Inflammatory macrophage treated with lipopolysaccharide for 1 hour (primary cell): ENCODE data around the gene C1orf50.
"Not testable (repeated sequence)": the region's sequence is repeated elsewhere in the genome, so short reads cannot be mapped to it uniquely, and the experiment has no call there.

Source experiments
- DNase-seq, 2 donors: peaks; one replicate each; pipeline ENCODE4 v3.0.0-alpha.2; 2020 to 2022

C1orf50 gene

DNA sequence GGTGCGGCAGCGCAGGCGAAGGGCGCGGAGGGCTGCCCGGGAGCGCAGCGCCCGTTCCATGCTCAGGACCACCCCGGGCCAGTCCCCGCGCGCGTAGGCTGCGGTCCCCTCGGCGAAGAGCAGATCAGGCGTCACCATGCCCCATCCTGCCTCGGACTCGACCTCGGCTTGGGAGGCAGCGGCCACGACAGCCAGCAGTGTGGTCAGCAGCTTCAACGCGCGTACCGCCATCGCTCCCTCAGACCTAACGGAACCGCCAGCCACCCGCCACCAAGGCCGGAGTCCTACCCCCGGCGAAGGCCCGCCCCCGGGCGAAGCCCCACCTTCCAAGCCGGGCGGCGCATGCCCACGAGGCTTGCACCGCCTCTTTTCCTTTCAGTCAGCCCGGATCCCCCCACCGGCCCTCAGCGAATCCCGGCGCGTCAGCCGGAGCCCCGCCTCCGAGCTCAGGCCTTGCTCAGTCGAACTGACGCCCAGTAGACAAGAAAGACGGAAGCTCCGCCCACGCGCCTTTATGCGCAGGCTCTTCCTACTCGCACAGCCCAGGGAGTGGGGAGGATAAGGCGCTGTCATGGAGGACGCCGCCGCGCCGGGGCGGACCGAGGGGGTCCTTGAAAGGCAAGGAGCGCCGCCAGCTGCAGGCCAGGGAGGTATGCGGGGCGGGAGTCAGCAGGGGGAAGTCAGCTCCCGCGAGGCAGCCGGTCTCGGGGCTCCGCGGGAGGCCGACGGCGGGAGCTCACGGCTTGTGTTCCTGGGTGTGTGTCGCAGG, at the start of gene C1orf50, which contains the start of gene P3H1:
Gene C1orf50 (plus strand): TSS at position 509 of the 769 bp plus-strand sequence. CDS start 63 bp downstream, at position 572.
Gene P3H1 (minus strand): TSS at position 288 of the 769 bp plus-strand sequence. CDS start 57 bp downstream, at position 231.
- DNase-seq = peak; percentile 100

DNA sequence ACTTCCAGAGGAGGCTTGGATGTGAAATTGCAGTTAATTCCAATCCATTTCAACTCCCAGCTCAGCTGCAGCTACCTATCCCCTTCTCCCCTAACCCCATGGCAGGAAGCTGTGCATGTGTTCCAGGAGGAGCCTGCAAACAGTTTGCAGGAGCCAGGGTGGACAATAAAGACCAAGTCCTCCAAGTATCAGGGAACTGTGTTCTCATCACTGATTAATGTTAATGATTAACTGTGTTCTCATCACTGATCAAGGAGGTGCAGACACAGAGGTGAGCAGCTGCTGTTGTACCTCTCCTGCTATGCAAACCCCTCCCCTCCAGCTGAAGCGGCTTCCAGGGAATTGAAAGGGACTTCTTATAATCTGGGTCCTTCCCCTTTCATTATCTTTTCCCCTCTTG, 46.2 kb upstream of the C1orf50 start:
- DNase-seq = no peak

DNA sequence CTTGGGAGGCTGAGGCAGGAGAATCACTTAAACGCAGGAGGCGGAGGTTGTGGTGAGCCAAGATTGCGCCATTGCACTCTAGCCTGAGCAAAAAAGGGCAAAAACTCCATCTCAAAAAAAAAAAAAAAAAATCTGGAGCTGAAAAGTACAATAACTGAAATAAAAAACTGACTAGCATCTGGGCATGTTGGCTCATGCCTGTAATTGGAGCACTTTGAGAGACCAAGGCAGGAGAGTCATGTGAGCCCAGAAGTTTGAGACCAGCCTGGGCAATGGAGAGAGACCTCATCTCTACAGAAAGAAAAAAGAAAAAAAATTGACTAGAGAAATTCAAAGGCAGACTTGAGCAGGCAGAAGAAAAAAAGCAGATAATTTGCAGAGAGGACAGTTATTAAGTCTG, 45.1 kb upstream of the C1orf50 start:
- no peak for DNase-seq

DNA sequence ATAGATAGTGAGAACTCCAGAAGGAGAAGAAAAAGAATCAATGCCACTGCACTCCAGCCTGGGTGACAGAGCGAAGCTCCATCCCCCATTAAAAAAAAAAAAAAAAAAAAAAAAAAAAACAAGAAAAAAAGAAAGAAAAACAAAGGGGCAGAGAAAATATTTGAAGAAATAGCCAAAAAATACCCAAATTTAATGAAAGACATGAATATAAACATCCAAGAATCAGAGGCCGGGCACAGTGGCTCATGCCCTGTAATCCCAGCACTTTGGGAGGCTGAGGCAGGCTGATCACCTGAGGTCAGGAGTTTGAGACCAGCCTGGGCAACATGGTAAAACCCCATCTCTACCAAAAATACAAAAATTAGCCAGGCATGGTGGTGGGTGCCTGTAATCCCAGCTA, 44.6 kb upstream of the C1orf50 start:
- not testable (repeated sequence) for DNase-seq

DNA sequence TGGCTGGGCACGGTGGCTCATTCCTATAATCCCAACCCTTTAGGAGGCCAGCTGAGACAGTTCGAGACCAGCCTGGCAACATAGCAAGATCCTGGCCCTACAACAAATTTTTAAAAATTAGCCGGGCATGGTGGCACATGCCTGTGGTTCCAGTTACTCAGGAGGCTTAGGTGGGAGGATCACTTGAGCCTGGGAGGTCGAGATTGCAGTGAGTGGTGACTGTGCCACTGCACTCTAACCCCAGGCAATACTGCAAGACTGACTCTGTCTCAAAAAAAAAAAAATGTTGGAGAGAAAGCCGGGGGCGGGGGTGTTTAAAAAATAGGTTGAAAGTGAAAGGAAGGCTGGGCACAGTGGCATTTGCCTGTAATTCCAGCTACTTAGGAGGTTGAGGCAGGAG, 43.5 kb upstream of the C1orf50 start:
- DNase-seq = peak in 1 of 2 donors; percentile 19

DNA sequence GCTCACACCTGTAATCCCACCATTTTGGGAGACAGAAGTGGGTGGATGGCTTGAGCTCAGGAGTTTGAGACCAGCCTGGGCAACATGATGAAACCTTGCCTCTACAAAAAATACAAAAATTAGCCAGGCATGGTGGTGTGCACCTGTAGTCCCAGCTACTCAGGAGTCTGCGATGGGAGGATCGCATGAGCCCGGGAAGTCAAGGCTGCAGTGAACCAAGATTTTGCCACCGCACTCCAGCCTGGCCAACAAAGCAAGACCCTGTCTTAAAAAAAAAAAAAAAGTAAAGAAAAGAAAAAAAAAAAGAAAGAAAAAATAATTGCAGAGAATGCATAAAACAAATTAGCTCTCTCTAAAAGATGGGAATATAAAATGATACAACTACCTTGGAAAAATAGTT, 41.2 kb upstream of the C1orf50 start:
- DNase-seq = not testable (repeated sequence)

DNA sequence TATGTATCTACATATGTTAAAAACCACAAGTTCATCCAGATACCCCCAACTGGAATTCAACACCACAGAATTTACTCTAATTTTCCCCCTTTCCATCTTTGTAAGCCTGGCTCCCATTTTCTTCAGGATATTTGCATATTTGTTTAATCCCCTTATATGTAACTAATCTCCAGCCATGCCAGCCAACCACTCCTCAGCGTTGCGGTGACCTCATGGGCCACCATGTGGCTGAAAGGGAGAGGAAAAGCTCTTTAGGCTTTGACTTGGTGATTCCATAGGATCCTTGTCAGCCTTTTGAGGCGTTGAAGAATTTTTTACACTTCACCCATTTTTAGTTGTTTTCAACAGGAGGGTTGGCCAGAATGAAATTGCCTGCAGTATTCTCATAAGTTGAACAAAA, 37.0 kb upstream of the C1orf50 start:
- no peak for DNase-seq

DNA sequence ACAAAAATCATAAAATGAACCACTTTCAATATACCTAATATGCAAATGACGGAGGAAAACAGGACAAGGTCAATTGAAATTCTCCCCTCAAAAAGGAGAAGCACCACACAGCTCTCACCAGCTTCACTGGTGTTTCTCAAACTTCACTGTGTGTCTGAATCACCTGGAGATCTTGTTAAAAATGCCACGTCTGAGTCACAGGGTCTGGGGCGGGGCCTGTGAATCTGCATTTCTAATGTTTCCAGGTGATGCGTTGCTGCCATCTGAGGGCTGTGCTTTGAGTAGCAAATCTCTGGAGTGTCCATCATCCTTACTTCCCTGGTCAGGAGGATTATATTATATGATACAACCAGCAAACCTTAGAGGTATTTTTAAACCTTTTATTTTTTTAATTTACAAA, 36.1 kb upstream of the C1orf50 start:
- peak in 1 of 2 donors; percentile 4 for DNase-seq

DNA sequence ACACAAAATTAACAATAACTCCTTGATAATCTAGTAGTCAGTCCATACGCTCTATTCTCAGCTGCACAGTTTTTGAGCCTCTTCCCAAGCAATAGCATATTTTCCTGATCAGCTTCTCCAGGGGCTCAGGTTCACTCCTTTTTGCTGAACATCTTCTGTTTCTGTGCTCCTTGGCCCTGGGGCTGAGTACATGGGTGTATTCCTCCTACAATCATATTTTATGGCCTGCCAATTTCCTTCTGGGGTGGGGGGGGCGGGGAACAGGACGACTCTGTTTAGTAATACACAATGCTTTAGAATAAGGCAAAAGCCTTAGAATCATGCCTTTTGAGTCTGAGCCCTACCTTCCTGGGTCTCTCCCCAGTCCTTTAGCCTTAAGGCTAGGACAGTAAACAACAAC, 35.5 kb upstream of the C1orf50 start:
- DNase-seq = no peak

DNA sequence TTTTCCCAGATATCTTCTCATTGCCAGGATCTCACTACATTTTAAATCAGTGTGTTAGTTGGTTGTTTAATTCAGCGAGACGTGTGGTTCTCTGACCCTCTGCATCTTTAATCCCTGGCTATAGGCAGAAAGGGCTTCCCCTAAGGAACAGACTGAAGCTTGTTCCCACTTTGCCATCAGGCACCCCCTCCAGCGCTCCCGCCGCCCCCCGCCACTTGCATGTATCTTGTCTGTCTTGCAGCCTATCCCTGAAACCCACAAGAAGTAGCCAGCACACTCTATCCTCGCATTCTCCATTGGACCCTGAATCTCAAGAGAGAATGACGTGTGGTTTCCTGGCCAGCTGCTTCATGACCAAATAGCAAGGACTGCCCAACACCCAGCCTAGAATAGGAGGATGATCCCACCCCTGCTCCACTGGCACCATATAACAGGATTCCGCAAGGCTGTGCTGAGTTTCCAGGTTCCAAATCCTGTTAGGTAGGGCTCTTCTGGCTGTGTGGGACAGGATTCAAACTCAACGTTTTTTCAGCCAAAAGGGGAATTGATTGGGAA, 34.8 kb upstream of the C1orf50 start:
- no peak for DNase-seq

DNA sequence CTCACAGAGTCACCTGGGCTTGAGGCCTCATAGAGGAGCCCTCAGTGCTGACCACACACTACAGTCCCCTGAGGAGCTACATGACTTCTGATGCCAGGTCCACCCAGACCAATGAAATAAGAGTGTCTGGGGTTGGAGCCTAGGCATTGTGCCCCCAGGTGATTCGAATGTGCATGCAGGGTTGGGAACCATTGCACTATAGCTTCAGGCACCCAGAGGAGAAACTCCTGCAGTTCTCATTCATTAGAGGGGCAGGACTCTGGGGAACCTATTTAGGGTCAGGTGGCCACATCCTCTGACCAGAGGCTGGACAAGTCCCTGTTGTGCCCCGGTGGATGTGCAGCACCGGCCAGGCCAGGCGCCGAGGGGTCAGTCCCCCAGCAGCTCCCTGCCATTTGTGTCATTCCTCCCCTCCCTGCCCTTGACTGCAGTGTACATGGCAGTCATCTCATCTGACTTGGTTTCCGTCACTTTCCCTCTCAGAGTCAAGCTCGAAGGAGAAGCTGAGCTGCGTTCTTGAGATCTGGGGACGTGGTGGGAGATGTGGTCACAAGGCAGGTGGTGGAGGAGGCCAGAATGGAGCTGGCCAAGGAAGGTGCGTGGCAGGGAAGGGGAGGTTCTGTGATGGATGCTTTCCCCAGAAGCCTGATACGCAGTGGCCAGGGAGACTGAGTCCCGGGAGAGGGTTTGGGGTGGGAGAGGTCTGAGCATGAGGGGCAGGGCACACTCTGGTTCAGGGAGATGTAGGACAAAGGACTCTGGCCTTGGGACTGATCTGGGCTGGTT, 33.4 kb upstream of the C1orf50 start:
- DNase-seq = no peak

DNA sequence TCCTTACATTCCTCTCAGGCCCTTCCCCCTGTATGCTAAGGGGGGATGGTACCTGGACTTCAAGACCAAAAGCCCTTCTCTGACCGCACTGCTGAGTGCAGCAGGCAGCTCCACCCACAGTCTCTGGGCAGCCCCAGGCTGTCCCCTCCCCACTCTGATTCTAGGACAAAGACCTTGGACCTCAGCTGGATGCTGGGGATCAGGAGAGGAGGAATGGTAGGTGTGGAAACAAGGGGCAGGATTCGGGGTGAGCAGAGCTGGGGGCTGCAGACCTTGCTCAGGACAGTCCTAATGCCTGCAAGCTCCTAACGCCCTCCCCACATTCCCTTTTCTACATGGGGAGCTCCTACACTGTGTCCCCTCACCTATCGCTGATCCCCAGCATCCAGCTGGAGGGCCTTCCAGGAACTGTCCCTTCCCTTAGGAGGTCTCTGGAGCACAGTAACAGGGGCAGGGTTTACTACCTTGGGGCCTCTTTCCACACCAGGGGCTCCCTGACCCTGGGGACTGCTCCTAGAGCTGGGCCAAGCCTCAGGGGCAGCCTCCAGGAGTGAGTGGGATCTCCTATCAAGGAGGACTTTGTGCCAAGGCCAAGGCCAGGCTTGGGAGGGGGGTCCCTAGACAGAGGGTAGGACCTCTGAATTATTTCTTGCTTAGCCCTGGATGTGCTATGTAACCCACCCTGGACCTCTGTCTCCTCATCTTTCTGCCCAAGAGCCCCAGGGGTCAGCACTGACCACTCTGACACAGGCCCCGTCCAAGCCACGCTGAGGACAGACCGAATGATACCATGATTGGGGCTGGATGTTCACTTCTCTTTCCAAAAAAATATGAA, 32.6 kb upstream of the C1orf50 start:
- DNase-seq = no peak

DNA sequence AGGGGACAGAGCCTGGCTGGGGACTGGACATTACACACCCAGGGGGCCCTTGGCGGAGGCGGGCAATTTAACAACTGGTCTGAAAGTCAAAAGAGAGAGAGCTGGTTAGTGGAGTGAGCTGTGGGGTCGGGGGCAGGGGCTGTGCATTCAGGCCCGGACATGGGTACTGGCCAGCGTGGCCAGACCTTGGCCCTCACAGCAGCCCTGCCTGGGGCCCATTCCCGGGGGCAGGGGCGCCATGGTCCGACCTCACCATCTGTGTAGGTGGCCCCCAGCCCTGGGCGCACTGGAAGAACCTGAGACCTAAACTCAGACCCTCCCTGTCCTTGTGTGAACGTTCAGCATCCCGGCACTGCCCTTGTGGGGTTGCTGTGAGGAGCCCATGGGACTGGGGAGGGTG, 32.0 kb upstream of the C1orf50 start:
- DNase-seq = no peak

DNA sequence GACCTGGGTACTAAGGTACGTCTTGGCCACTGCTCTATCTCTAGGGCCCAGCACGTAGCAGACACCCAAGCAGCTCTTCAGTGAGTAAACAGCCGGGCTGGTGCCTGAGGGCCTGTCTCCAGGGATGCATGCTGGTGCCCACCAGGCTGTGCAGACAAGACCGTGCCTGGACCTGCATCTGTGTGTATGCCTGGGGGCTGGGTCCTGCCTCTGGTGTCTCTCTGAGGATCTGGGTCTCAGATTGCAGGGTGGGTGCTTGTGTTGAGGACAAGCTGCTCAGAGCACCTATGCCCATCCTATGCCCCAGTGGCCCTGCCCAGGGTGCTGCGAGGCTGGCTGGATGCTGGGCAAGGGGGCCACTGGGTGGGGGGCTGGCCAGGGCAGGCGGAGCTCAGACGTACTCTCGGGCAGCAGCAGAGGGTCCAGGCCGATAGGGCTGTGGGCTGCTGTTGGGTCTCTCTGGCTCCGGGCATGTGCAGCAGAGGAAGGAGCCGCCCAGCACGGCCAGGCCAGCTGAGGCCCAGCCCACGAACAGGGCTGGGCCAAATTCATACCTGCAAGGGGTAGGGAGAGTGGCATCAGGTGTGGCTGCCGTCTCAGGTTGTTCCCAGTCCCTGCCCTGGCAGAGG, 31.5 kb upstream of the C1orf50 start:
- DNase-seq = no peak

DNA sequence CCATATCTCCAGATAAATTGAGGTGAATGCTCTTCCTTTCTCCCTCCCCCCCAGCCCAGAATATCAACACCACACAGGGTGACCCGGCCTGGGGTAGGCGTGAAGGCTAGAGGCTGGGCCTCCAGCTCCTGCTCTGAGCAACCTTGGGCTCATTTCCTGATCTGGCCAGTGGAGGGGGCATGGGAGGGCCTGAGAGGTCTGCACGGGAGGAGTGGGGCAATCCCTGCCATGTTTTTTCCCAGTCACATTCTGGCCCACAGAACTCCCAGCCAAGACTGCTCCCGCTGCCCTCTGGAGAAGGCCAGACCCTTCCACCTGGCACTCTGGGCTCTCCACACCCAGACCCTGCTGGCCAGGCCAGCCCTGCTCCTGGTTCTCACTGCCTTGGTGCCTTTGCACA, 30.9 kb upstream of the C1orf50 start:
- DNase-seq = peak; percentile 31 to 64

DNA sequence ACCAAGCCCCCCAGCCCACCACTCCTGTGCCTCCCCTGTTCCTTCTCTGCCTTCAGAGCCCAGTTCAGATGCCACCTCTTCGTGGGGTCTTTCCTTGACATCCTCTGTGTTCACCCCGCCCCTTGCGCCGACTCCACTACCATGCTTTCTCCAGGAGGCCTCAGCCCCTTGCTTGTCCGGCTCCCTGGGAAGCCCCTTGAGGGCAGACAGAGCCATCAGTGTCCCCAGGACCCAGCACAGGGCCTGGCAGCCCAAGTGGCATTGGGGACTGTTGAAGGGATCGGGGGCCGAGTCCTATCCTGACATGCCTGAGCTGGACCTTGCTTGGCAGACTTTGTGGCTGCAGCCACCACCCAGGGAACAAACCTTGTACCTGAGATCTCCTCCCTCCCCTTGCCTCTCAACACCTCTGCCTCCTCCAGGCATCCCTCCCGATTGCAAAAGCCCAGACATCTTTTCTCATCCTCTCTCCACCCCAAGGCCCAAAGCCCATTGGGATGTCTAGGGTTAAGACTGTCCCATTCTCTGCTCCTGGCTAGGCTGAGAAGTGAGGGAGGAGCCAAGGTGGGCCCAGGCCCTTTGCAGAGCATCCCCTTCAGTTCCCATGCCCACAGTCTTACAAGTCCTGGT, 30.4 kb upstream of the C1orf50 start:
- no peak for DNase-seq

DNA sequence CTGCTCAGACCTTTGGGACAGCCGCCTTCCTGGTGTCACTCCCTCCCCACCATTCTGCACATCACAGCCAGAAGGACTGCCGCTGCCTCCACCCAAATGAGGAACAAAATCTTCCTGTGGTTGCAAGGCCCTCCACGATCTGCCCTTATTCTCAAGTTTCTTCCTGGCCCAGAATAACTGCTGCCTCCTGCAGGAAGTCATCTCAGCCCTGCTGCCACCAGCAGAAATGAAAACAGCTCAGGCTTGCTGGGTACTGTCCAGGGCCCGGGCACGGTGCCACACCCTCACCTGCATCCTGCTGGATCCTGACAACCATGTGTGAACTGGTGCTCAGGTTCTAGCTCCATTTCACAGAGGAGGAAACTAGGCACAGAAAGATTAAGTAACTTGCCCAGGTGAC, 29.8 kb upstream of the C1orf50 start:
- DNase-seq = peak; percentile 25 to 35

DNA sequence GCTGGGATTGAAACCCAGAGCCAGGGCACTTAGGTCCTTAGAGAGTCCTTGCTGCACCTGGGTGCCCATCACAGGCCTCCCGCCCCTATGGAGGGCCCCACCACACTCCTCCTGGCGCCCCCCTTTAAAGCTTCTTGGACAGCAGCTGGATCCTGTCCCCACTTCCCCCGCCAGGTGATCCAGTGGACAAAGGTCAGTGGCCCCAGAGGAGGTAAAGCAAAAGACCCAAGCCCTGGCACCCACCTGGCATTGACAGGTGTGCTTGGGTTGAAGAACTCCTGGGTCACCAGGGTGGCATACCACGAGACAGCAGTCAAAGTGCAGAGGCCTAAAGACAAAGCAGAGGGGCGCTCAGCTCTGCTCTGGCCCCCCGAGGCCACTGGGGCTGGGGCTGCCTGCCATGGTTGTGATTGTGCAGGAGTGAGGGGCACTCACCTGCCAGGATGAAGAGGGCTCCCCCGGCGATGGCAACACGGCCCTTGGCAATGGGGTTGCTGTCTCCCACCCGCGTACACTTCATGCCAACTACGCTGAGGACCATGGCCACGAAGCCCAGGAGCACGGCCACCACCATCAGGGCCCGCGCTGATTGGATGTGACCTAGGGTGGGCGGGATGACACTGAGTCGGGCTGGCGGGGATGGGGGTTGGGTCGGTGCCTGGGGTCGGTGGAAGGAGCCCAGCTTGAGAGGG, 28.9 kb upstream of the C1orf50 start:
- no peak for DNase-seq

DNA sequence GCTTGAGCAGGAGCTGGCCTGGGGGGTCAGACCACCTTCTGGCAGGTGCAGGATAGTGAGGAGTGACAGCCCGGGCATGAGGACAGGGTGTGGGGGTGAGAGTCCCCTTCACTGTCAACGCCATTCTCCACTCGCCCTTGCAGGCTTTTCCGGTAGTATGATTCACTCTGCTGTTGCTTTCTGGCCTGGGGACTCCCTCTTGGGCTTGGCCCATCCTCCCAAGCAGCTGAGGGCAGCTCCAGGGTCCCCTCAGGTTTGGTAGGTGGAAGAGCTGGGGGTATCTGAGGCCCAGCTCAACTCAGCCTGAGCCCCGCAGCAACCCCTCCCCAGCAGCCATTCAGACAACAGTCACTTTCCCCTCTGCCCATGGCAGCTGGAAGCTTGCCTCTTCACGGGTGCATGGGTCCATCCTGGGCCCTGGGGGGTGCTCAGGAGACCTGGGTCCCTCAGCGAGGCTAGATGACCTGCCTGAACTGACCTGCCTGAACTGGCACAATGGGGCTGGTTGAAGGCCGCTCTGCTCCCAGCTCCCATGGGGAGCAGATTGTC, 28.3 kb upstream of the C1orf50 start:
- DNase-seq = no peak

DNA sequence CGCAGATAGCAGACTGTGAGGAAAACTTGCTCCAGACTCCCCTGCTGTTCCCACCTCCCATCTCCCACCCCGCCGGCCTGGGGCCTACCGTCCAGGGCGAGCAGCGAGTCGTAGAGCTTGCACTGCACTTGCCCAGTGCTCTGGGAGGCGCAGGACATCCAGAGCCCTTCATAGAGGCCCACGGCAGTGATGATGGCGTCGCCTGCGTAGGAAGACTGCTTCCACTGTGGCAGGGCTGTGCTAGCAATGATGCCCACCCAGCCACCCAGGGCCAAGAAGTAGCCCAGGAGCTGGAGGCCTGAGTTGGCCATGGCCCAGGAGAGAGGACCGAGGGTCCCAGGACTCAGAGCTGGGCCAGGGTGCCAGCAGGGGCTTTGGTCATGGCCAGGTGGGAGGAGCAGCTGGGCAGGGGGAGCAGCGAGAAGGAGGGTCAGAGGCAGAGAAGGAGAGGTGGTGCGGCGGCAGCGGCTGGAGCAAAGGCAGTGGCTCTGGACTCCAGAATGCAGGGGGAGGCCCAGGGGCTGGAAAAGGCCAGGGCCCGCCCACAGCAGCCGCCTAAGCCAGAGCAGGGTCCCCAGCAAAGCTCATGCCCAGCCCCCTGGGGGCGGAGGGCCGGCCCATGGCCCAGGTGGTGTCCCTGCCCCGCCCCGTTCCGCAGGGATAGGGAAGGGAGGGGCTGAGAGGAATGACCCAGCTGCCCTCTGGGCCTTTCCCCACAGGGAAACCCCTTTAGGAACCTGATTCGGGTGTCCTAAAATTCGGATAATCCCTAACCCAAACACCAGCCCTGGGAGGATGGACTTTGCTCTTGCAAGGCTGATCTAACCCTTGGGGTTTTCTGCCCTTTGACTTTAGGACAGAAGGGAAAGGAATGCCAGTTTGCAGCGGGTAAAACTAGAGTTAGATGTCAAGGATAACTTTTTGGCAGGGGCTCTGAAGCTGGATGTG, 27.0 kb upstream of the C1orf50 start, which contains the start of gene CLDN19:
Gene CLDN19 (minus strand): TSS at position 484 of the 948 bp plus-strand sequence. CDS start 173 bp downstream, at position 311.
- DNase-seq = no peak
